Chondrocyte (in vitro differentiated cells): ENCODE results near the gene TMEM255B. TPM values are rescaled to one million over a fixed set of nuclear protein-coding genes. Genes with fewer than 3 reads are reported as not detected.

Source experiments
- DNase-seq: peaks from one replicate; pipeline ENCODE4 v3.0.0; 2021; ENCODE audit warnings: mixed read lengths, low spot score
- H3K27ac Mint-ChIP-seq: one replicate; pipeline ENCODE4 v1.8.0; 2021; ENCODE audit warnings: mild to moderate bottlenecking, moderate library complexity, mixed read lengths; ENCODE audit not compliant: unreplicated experiment
- H3K27me3 Mint-ChIP-seq: 2 replicates; pipeline ENCODE4 v1.8.0; 2021; ENCODE audit warnings: low read depth, mixed read lengths
- H3K36me3 Mint-ChIP-seq: 2 replicates; pipeline ENCODE4 v1.8.0; 2021; ENCODE audit warnings: low read depth, mixed read lengths
- H3K4me1 Mint-ChIP-seq: 2 replicates; pipeline ENCODE4 v1.8.0; 2021; ENCODE audit warnings: low read depth, mild to moderate bottlenecking, mixed read lengths
- H3K4me3 Mint-ChIP-seq: one replicate; pipeline ENCODE4 v1.8.0; 2021; ENCODE audit warnings: mild to moderate bottlenecking, moderate library complexity, mixed read lengths; ENCODE audit not compliant: unreplicated experiment
- H3K9me3 Mint-ChIP-seq: 2 replicates; pipeline ENCODE4 v1.8.0; 2021; ENCODE audit warnings: low read depth, mixed read lengths
- CTCF ChIP-seq: fragments of 200-600 bp; sonication (generic); IDR thresholded peaks from 2 replicates; pipeline ENCODE4 v1.5.0; 2021; ENCODE audit warnings: antibody characterized with exemption, mild to moderate bottlenecking, moderate library complexity
- total RNA-seq: library from RNA; stranded (reverse); gene quantifications from 3 replicates; pipeline ENCODE4 v1.2.1, GENCODE V29; 2021

The TMEM255B gene
- total RNA-seq, 1 donor from 2014 or later = 5.2 TPM

DNA sequence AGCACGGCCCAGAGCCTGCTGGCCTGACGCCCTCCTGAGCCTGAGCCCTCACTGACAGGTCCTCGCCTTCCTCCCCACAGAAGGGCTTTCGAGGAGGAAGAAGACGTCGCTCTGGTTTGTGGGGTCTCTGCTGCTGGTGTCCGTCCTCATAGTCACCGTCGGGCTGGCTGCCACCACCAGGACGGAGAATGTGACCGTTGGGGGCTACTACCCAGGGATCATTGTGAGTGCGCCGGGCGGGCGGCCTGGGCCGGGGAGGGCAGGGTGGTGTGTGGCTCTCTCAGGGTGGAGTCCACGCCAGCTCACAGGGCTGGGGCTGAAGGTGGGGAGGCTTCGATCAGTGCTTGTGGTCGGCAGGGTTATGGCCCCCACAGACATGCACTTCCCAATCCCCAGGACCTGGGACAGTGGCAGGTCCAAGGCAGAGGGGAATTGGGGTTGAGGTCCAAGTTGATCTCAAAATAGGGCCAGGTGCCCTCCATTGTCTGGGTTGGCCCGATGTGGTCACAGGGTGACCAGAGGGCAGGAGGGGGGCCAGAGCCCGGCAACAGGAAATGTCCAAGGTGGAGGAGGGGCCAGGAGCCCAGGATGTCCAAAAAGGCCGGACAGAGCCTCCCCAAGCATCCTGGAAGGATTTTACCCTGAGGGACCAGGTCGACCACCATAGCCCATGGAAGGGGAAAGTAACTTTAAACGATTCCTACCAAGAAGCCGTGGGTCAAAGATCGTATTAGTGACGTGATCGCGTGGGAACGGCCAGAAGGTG lies 7.2 kb downstream of the TMEM255B start:
- Mint-ChIP-seq H3K27ac (no peak overlapping the region), H3K4me1 (no peaks in the 10 kb centered on the region), H3K27me3 (peaks cover 7% of the 10 kb centered on the region), H3K4me3 (no peak overlapping the region), H3K9me3 (no peaks in the 10 kb centered on the region), H3K36me3 (peaks cover 3% of the 10 kb centered on the region)
- no peak for DNase-seq
- TF ChIP-seq CTCF = no peak

DNA sequence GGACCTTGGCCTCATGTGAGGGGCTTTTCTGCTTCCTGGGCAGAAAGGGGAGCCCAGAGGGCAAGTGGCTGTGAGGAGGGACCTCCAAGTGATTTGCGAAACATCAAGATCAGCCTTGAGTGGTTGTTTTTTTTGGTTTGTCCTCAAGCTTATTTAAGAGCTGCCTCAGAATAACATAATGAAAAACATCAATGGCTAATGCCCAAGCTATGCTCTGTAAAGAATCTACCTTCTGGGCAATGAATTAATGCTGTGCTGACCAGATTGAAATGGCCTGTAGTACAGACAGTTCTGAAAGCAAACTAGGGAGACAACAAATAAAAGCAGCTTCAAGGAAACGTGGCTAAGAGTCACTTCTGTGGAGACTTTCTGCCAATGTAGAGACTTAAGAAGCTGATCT lies 8.3 kb downstream of the TMEM255B start:
- Mint-ChIP-seq H3K27me3 (peaks cover 2% of the 10 kb centered on the region), H3K36me3 (no peaks in the 10 kb centered on the region), H3K27ac (no peak overlapping the region), H3K4me3 (no peak overlapping the region), H3K4me1 (no peaks in the 10 kb centered on the region), H3K9me3 (peaks cover 5% of the 10 kb centered on the region)
- DNase-seq = no peak
- TF ChIP-seq CTCF = no peak

DNA sequence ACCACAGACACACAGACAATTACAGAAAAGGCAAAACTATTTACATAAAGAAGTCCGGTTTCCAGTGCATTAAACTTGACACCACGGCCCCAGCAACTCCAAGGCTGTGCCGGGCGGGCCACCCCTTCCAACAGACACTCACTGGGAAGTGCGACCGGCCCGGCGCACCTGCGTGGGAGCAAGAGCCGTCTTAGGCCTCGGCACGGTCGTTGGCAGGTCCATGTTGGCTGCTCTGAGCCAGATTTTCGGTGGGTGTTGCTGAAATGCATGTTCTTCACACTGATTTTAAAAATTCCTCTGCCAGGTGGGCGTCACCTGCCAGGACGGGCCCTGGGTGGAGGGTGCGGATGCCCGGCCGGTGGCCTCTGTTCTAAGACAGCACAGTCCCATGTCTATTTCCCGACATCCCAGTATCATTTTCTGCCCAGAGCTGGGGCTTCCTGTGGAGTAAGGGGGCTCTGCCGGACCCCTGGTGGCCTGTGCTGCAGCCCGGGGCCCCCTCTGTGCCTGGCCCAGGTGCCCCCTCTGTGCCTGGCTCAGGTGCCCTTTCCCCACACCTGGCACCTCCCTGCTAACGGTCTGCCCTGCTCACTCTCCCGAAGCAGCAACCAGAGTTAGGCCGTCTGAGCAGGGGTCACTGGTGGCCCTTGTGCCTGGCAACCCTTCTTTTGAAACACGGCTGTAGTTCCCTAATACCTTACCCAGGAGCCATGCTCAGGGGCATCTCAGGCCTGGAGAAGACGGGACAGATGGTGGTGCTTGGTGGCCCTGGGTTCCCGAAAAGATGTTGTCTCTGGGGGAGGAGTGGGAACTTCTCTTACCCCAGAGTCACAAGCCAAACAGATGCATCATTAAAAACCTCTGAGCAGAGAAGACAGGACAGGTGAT lies 9.2 kb downstream of the TMEM255B start:
- no peak overlapping the region for H3K4me3 Mint-ChIP-seq
- H3K9me3 Mint-ChIP-seq = peaks cover 9% of the 10 kb centered on the region
- no peaks in the 10 kb centered on the region for H3K36me3 Mint-ChIP-seq
- H3K27ac Mint-ChIP-seq = no peak overlapping the region
- no peak for TF ChIP-seq CTCF
- H3K27me3 Mint-ChIP-seq = peaks cover under 1% of the 10 kb centered on the region
- no peak for DNase-seq
- no peaks in the 10 kb centered on the region for H3K4me1 Mint-ChIP-seq

GRCh38 chr13:113769106-113769505 lies 10.1 kb downstream of the TMEM255B start:
- peaks cover 9% of the 10 kb centered on the region for H3K9me3 Mint-ChIP-seq

More at GRCh38 chr13:113769106-113769505, 10.1 kb downstream of the TMEM255B start:
- Mint-ChIP-seq H3K4me1 (no peaks in the 10 kb centered on the region), H3K27ac (no peak overlapping the region), H3K4me3 (no peak overlapping the region), H3K36me3 (no peaks in the 10 kb centered on the region), H3K27me3 (no peaks in the 10 kb centered on the region)
- no peak for DNase-seq
- no peak for TF ChIP-seq CTCF
